HG03558 (cell line): ENCODE data around the gene MRPL21.

ENCODE experiments used
- ATAC-seq: cut with Tn5 transposase; IDR thresholded peaks from one replicate; pipeline ENCODE4 v1.9.1; 2021; ENCODE audit warnings: moderate number of reproducible peaks; ENCODE audit not compliant: unreplicated experiment; ENCODE audit errors: extremely low read depth

The MRPL21 gene

DNA sequence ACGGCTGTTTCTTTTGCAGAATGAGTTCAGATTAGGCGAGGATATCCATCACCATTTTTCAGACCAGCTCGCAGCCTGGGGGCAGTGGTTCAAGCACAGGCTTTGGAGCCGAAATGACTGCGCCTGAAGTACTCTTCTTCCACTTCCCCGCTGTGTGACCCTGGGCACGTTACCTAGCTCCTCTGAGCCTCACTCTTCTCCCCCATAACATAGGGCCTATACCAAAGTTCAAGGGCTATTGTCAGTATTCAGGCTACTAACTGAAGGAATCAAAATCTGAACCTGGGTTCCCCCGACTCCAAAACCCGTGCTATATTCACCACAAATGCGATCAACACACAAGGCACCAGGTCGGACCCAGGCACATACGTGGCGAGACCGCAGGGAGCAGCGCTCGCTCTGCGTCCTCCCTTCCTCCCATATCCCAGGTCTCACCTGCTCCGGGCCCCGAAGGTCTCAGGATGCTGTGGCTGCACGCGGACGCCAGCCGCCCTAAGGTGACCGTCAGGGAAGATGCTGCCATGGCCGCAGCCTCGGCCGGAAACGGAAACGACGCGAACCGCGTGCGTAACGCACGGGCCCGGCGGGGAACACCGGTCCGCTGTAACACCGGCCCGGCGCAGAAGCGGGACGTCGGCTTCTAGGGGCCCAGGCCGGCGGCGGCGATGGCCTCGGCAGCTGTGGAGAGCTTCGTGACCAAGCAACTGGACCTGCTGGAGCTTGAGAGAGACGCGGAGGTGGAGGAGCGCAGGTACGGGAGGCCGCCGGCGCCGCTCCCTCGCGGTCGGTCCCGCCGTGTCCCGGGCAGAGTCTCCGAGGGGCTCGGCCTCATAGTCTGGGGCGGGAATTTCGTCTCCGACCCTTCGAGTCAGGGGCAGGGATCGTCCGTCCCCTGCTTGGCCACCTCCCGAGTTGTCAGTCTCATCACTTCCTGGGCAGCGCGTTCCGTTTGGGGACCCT, at the start of gene MRPL21, which contains the start of gene IGHMBP2:
Gene MRPL21, minus strand, starts transcription at position 545 of the 960 bp plus-strand sequence. Its CDS starts 22 bp downstream, at position 523.
Gene IGHMBP2, plus strand, starts transcription at position 604 of the 960 bp plus-strand sequence. Its CDS starts 62 bp downstream, at position 666.
- peak; percentile 56 for ATAC-seq

DNA sequence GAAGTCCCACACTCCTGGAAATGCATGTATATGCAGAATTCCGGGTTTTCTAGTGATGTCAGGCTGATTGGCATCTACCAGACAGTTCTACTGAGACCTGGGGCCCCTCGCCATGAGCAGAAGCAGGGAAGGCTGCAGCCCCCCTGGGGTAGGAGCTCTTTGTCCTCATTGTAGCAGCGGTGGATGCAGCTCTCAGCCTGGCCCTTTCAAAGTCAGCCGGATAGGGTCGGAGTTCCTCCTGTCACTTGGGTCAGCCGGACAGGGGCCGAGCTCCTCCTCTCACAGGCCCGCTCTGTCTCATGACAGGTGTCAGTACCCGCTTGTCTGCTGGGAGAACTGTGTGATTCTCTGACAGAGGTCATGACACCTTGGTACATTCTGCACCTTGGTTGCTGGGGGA, 47.1 kb upstream of the MRPL21 start:
- no peak for ATAC-seq

DNA sequence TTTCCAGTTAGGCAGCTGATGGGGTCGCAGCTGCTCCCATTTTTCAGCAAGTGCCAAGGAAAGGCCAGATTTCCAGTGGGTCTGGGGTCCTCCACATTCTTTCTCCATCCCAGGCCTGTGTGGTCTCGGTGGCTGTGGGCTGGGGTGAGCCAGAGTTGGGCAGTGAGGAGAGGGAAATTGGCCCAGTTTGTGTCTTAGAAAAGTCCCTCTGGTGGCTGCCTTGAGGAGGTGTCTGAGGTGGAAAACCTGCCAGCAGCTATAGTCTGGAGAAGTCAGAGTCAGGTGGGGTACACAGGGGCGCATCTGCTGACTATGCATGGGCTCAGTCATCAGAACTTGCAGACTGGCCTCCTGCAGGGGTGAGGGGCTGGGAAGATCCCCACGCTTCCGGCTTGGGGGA, 46.6 kb upstream of the MRPL21 start:
- ATAC-seq = no peak

DNA sequence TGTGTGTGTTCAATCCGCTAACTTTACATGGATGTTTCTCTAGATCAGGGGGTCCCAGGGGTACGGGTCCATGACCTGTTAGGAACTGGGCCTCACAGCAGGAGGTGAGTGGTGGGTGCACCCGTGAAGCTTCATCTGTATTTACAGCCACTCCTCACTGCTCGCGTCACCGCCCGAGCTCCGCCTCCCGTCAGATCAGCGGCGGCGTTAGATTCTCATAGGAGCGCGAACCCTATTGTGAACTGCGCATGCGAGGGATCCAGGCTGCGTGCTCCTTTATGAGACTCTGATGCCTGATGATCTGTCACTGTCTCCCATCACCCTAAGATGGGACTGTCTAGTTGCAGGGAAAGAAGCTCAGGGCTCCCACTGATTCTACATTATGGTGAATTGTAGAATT, 45.3 kb upstream of the MRPL21 start:
- no peak for ATAC-seq

DNA sequence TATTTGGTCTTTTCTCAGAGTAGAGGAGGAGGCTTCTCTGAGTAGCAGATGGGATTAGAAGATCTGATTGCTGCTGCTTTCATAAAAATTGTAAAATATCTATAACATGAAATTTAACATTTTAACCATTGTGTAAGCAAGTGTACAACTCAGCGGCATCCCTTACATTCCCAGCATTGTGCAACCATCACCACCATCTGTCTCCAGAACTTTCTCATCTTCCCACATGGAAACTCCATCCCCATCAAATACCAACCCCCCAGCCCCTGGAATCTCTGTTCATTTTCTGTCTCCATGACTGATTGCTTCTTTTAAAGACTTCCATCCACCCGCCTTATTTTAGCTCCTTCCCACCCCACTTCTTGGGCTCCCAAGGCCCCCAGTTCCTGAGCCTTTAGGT, 44.9 kb upstream of the MRPL21 start:
- ATAC-seq = no peak

DNA sequence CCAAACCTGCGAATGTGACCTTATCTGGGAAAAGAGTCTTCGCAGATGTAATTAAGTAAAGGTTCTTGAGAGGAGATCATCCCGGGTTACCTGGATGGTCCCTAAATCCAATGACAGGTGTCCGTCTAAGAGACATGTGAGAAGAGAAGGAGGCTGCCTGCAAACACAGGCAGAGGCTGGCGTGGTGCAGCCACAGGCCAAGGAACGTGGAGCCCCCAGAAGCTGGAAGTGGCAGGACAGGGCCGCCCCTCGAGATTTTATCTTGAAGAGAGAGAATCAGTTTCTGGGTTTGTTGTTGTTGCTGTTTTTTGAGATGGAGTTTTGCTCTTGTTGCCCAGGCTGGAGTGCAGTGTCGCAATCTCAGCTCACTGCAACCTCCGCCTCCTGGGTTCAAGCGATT, 43.5 kb upstream of the MRPL21 start:
- no peak for ATAC-seq

DNA sequence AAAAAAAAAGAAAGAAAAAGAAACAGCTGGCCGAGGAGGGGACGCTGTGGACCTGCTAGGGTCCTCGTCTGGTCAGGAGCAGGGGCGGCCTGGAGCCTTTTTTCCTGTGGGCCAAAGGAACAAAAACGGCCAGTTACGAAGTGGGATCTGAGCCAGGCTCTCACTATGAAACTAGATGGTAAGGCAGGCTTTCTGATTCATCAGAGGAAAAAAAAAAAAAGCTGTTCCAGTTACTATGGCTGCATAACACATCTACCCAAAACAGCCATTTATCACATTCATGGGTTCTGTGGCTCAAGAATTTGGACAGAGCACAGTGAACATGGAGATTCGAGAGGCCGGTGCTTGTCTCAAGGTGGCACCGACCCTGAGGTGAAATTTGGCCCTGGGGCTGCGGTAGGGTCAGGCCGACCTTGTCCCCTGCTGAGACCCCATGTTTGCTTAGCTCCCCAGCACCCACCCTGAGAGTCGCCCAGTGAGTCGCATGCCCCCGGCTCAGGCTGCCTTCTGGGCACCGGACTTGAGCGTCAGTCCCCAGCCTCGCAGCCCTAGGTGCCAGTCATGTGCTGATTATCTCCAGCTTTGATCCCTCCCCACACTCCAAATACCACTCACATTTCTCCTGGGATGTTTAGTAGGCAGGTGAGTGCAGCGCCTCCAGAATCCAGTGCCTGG, 42.9 kb upstream of the MRPL21 start:
- ATAC-seq = no peak

DNA sequence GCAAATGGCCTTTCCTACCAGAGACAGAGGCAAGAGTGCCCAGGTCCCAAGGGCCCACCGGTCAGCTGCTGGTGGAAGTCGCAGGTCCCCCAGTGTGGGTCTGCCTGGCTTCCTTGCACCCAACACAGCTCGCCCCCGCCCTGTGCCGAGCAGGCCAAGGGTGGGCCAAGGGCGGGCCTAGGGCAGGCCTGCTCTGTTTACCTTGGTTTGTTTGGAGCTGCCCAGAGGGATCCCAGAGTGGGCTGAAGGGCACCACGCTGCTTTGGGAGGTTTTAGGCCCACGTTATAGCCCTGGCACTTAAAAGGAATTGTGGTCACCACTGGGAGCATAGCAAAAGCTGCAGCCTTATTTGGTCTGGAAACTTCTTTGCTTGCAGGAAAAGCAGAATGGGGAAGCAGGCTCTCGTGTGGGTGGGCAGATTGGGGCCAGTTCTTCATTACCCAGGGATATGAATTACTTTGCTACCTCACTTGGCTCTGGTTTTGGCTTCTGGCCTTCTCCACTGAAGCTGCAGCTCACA, 39.2 kb upstream of the MRPL21 start:
- no peak for ATAC-seq

DNA sequence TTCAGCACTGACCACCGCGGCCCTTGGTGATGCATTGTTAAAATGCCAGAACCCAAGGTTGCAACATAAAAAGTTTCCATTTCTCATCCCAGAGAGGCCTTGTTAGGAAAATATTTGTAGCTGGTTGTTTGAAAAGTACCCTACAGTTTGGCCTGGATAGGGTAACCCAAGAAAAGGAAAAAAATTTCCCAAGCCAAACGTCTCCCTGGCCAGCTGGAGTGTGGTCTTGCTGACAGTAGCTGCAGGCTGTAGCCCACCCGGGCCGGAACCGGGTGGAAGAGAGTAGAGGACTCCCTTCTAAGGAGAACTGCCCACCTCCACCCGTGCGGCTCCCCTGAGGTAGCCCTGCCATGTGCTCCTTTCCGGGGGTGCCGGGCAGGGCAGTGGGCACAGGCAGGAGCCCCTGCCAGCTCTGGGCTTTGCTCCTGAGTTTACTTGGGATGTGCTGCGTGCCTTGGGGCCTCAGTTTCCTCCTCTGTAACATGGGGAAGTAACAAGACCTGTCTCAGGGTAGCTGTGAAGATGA, 38.5 kb upstream of the MRPL21 start:
- ATAC-seq = no peak

DNA sequence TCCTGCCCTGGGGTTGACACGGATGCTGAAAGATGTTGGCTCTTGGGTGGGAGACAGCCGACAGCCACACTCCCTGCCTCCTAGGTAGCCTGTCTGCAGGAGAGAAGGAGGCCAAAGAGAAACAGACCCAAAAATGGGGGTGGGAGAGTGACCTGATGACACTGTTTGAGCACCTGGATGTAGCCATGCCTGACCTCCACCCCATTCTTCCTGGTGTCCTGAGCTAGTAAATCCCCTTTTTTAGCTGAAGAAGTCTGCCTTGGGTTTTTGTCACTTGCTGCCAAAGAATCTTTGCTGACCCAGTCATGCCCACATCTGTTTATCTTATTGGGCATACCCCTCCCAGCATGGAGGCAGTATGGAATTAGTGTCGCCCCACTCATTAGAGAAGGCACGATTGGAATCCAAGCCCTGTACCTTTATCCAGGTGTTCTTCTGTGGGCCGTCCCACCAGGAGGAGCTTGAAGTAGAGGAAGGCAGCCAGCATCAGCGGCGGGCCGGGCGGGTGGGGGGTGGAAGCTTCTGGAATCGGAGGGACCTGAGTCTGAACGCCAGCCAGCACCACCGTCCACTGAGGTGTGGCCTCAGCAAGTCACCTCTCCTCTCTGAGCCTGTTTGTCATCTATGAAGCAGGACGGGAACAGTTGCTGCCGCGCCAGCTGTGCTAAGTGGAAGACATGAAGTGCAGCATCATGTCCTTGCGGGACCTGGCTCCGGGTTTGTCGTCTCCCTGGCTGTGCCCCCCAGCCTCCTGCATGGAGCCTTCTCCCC, 37.9 kb upstream of the MRPL21 start:
- ATAC-seq = no peak

DNA sequence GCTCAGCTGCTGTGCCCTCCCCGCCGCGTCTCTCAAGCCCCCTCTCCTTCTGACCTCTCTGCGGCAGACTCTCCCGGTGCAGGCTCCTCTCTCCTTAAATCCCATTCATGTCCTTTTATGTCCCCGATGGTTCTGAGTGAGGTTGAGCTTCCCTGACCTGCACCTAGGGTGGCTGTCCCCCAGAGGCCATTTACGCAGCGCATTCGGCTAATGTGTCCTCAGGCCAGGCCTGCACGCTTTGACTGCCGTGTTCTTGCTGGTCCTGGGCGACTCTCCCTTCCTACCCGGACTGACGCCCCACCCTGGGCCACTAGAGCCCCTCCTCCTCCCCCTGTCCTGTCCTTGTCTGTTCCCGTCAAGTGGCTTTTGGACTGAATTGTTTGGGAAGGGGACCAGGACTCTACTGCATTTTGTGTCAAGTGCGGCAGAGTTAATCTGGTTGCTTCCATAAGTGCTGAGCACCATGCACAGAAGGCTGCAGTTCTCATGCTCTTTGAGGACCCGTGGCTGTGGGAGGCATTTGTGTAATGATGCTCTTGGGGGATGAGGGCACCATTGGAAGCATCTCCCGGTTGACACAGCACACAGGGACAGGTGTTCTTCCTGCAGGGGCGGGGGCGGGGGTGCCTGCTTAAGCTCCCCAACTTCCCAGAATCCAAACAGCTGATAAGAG, 37.2 kb upstream of the MRPL21 start:
- no peak for ATAC-seq

DNA sequence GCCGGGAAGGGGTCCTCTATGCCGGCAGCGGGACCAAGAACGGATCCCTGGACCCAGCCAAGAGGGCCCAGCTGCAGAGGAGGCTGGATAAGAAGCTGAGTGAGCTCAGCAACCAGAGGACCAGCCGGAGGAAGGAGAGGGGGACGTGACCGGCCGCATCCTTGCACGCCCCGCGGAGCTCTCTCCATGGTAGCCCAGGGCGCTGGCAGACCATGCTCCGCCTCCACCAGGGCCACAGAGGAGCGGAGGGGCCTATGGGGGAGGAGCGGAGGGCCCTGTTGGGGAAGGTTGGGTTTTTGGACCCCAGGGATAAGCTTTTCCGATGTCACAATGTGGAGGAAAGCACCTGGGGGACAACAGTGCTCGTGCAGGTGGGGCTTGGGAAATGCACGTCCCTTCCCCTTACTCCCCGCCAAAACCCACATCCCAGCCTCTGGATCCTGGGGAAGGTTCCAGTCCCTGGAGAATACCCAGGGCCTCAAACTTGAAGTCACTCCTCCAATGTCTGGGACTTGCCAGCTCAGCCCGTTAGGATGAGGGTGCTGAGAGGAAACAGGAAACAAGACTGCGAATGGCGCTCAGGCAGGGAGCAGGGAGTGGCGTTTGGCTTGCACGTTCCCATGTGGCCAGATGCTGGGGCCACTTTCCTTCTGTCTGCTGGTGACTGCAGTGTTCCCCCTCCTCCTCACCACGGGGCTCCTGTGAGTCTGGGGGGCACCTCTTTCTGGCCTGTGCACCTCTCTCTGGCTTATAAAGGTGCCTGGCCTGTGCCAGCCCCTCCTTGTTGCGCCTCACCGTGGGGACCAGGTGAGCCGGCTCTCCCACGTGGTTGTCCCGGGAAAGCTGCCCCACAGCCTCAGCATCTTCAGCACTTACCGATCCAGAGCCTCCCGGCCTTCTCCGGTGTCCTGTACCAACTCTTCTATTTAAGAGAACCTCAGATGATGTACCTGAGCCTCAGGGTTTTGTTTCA, 36.2 kb upstream of the MRPL21 start:
- no peak for ATAC-seq

DNA sequence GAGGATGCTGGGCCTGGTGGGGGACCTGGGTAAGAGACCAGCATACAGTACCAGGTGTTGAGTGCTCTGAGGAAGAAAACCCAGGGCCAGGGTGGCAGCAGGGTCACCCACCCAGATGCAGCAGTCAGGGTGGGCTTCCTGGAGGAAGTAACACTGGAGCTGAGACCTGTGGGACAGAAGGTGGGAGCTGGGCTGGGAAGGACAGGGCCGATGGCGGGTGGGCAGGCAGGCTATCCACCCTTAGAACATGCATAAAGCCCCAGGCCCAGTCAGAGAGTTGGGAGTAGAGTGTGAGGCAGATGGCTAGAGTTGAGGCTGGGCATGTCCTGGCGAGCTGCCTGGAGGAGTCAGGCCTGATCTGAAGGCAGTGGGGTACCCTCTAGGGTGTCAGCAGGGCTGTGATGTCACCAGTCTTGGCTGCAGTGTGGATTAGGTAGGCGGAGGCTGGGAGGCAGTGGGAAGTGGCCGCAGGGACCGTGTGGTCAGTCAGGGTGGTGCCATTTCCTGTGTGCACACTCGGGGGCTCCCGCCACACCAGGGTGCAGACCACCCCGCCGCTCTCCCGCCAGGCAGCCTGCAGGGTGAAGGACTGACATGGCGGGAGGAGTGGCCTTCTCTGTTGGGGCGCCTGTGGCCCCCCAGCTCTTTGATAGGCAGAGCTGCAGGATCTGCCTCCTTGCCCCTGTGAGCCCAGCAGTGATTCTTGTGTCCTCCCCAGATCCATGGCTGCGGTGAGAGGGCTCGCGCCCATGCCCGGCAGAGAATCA, 35.4 kb upstream of the MRPL21 start:
- ATAC-seq = no peak

DNA sequence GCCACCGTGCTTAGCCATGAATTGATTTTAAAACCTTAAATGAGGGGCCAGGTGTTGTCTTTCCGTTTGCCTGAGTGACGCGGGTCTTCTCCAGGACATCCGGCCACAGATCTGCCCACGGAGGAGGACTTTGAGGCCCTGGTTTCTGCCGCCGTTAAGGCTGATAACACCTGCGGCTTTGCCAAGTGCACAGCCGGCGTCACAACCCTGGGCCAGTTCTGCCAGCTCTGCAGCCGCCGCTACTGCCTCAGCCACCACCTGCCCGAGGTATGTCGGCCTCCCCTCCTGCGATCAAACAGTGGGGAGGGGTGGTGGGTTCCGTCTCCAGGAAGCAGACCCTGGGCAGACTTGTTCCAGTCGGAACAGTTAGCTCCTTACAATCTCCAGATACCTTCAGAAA, 34.5 kb upstream of the MRPL21 start:
- no peak for ATAC-seq

DNA sequence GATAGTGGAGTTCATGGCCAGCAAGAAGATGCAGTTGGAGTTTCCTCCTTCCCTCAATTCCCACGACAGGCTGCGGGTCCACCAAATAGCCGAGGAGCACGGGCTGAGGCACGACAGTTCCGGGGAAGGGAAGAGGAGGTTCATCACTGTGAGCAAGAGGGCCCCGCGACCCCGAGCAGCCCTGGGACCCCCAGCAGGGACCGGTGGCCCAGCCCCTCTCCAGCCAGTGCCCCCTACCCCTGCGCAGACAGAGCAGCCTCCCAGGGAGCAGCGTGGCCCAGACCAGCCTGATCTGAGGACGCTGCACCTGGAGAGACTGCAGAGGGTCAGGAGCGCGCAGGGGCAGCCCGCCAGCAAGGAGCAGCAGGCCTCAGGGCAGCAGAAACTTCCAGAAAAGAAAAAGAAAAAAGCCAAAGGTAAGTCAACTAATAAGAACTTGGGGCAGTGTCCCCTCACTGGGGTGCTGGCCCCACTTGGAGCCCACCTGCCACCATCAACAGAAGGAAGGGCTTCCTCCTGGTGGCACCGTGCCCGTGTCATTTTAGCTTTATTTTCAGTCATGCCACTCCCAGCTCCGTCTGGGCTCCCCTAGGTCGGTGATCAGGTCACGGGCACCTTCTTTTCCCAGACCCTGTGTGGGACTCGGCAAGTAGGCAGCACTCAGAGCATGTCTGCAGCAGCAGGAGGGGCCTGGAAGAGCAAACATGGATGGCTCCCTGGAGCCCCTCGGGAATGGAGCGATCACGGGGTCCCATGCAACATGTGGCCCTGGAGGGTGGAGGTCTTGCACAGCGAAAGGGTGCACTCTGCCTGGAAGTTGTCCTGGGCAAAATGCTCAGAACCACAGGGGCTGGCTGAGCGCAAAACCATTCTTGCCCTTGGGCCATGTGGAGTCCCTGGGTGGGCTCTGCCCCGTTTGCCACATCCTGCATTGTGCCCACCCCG, 33.3 kb upstream of the MRPL21 start:
- no peak for ATAC-seq

DNA sequence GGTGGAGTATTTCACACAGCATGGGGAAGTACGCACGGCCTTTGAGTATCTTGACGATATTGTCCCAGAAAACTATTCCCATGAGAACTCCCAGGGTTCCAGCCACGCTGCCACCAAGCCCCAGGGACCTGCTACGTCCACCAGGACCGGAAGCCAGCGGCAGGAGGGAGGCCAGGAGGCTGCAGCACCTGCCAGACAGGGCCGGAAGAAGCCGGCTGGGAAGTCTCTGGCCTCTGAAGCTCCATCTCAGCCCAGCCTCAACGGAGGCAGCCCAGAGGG, 32.7 kb upstream of the MRPL21 start:
- no peak for ATAC-seq
